Keratinocyte (primary cell): ENCODE measurements around the gene ANXA11. TPM values are rescaled to one million over a fixed set of nuclear protein-coding genes. Genes with fewer than 3 reads are reported as not detected.
A peak's percentile ranks its signal among the peaks of the same experiment; 100 is the strongest.

ENCODE experiments used
- DNase-seq: peaks from one replicate; pipeline ENCODE4 v3.0.0-alpha.2; 2011; ENCODE audit warnings: low read depth, missing footprints, low spot score
- FAIRE-seq: peaks from 2 replicates; lab custom pipeline; 2011; peaks lifted over from hg19 to GRCh38; lab: Jason Lieb, UNC
- H2AFZ ChIP-seq: 2 replicates; pipeline ENCODE4 v1.6.0; 2012; ENCODE audit warnings: low read length, control low read depth, inconsistent platforms; ENCODE audit not compliant: control insufficient read depth
- H3K27ac ChIP-seq: 2 replicates; pipeline ENCODE4 v1.5.1; 2011; ENCODE audit warnings: low read length; ENCODE audit not compliant: control insufficient read depth, insufficient read depth
- H3K27me3 ChIP-seq: 3 replicates; pipeline ENCODE4 v1.6.0; 2011; ENCODE audit warnings: low read length; ENCODE audit not compliant: control insufficient read depth, insufficient read depth; ENCODE audit errors: extremely low read depth
- H3K36me3 ChIP-seq, 2 experiments: 2 replicates in 1 of 2; 3 replicates in 1 of 2; pipeline ENCODE4 v1.5.1; 2011; ENCODE audit warnings: low read length in 2 of 2, mild to moderate bottlenecking in 1 of 2; ENCODE audit not compliant: control insufficient read depth in 2 of 2, insufficient read depth in 2 of 2; ENCODE audit errors: extremely low read depth in 1 of 2
- H3K4me1 ChIP-seq: 3 replicates; pipeline ENCODE4 v1.5.1; 2011; ENCODE audit warnings: low read length; ENCODE audit not compliant: control insufficient read depth, insufficient read depth; ENCODE audit errors: extremely low read depth
- H3K4me2 ChIP-seq: 3 replicates; pipeline ENCODE4 v1.6.0; 2011; ENCODE audit warnings: low read depth, low read length; ENCODE audit not compliant: control insufficient read depth, insufficient read depth; ENCODE audit errors: extremely low read depth
- H3K4me3 ChIP-seq, 3 experiments: fragments of 200-600 bp in 1 of 3; sonication (generic) in 1 of 3; 2 replicates in 2 of 3; 3 replicates in 1 of 3; pipeline ENCODE4 v1.5.1; 2011 to 2016; ENCODE audit warnings: low read length in 3 of 3, mild to moderate bottlenecking in 3 of 3, control low read depth in 2 of 3, inconsistent platforms in 1 of 3, low read depth in 1 of 3, mixed read lengths in 1 of 3, mixed run types in 1 of 3, moderate library complexity in 1 of 3; ENCODE audit not compliant: control insufficient read depth in 2 of 3, insufficient read depth in 2 of 3; ENCODE audit errors: extremely low read depth in 1 of 3
- H3K79me2 ChIP-seq: 2 replicates; pipeline ENCODE4 v1.6.0; 2012; ENCODE audit warnings: low read length; ENCODE audit not compliant: control insufficient read depth, insufficient read depth
- H3K9ac ChIP-seq: 3 replicates; pipeline ENCODE4 v1.6.0; 2011; ENCODE audit warnings: low read length; ENCODE audit not compliant: control insufficient read depth, insufficient read depth; ENCODE audit errors: extremely low read depth
- H3K9me1 ChIP-seq: 3 replicates; pipeline ENCODE4 v1.6.0; 2011; ENCODE audit warnings: low read length; ENCODE audit not compliant: control insufficient read depth, insufficient read depth; ENCODE audit errors: extremely low read depth
- H3K9me3 ChIP-seq: 2 replicates; pipeline ENCODE4 v1.5.1; 2012; ENCODE audit warnings: low read depth, low read length; ENCODE audit not compliant: control insufficient read depth
- H4K20me1 ChIP-seq: 3 replicates; pipeline ENCODE4 v1.6.0; 2011; ENCODE audit warnings: low read length; ENCODE audit not compliant: control insufficient read depth, insufficient read depth; ENCODE audit errors: extremely low read depth
- CTCF ChIP-seq, 3 experiments: IDR thresholded peaks in 1 of 3; conservative IDR thresholded peaks in 1 of 3; optimal IDR thresholded peaks in 1 of 3; 2 replicates in 2 of 3; 3 replicates in 1 of 3; pipeline versions ENCODE3 to v1.5.1; 2011; ENCODE audit warnings: low read length in 3 of 3, mild to moderate bottlenecking in 3 of 3, moderate library complexity in 2 of 3, control low read depth in 1 of 3, inconsistent platforms in 1 of 3; ENCODE audit not compliant: insufficient read depth in 2 of 3; ENCODE audit errors: extremely low read depth in 1 of 3
- EZH2 ChIP-seq: IDR thresholded peaks from one replicate; pipeline ENCODE4 v1.6.1; 2012; ENCODE audit warnings: inconsistent platforms, mild to moderate bottlenecking, low read length, moderate library complexity
- dilution Hi-C: fragments of 300-500 bp; cut with MboI; formaldehyde crosslinking; loops from one replicate; pipeline ENCODE4 v1.7.0; 2020; ENCODE audit warnings: low sequenced_read_pairs; ENCODE audit not compliant: extremely low pct_ligation_motif_present
- polyA plus RNA-seq, 5 experiments: library from polyadenylated mRNA; depleted of rRNA in 3 of 5; stranded (reverse) in 3 of 5; stranded (forward) in 1 of 5; unstranded in 1 of 5; fragments of >200 nt; gene quantifications; 1 replicate in 1 of 5; 2 replicates in 3 of 5; 3 replicates in 1 of 5; pipeline versions ENCODE4 v1.2.1 to v1.2.3, GENCODE V29; 2011 to 2012; ENCODE audit warnings: missing spikeins in 2 of 5, low read depth in 1 of 5, low replicate concordance in 1 of 5

Gene ANXA11
- polyA plus RNA-seq, 1 donor (not counting 4 experiments of a cell fraction or from before 2014, with no cell fraction given), result 97.9 TPM

- Histone ChIP-seq H3K9me1 (no peaks in the 10 kb centered on the region), H3K27me3 (no peaks in the 10 kb centered on the region), H3K9me3 (no peaks in the 10 kb centered on the region), H4K20me1 (no peaks in the 10 kb centered on the region), H3K79me2 (peaks cover 4% of the 10 kb centered on the region), H3K4me2 (no peak overlapping the region), H3K4me1 (peaks cover 22% of the 10 kb centered on the region), H3K4me3 (no peak overlapping the region), H3K36me3 (no peaks in the 10 kb centered on the region), H3K27ac (no peak overlapping the region), H2AFZ (no peak overlapping the region), H3K9ac (no peak overlapping the region)
- FAIRE-seq, result no peak
- DNase-seq, result no peak
- TF ChIP-seq CTCF (optimal IDR thresholded peaks at IDR 0.05 in 1 of 3, IDR thresholded peaks at IDR 0.05 in 1 of 3, conservative IDR thresholded peaks at IDR 0.05 in 1 of 3; ENCODE audit: extremely low read depth in 1 of 3, insufficient read depth in 2 of 3, low read length in 3 of 3) (no peak), EZH2 (no peak)
- dilution Hi-C loops, result no loop called here
Measured at GRCh38 chr10:80210259-80210658, 4.9 kb upstream of the ANXA11 start.

GRCh38 chr10:80207768-80208370, 2.5 kb upstream of the ANXA11 start:
- H3K9me1 ChIP-seq, result peaks cover 4% of the 10 kb centered on the region
- H3K4me3 ChIP-seq, result no peak overlapping the region
- TF ChIP-seq CTCF (optimal IDR thresholded peaks at IDR 0.05 in 1 of 3, IDR thresholded peaks at IDR 0.05 in 1 of 3, conservative IDR thresholded peaks at IDR 0.05 in 1 of 3; ENCODE audit: extremely low read depth in 1 of 3, insufficient read depth in 2 of 3, low read length in 3 of 3) (no peak), EZH2 (no peak)
- H3K27ac ChIP-seq, result peak overlapping the region; percentile 63
- H3K27me3 ChIP-seq, result no peaks in the 10 kb centered on the region
- peaks cover 34% of the 10 kb centered on the region for H3K4me1 ChIP-seq
- H3K9ac ChIP-seq, result no peak overlapping the region
- no peaks in the 10 kb centered on the region for H3K36me3 ChIP-seq
- H4K20me1 ChIP-seq, result peaks cover 11% of the 10 kb centered on the region
- H3K79me2 ChIP-seq, result peaks cover 26% of the 10 kb centered on the region
- H3K4me2 ChIP-seq, result peak overlapping the region; percentile 31
- no peak for DNase-seq
- H2AFZ ChIP-seq, result no peak overlapping the region
- H3K9me3 ChIP-seq, result no peaks in the 10 kb centered on the region
- no peak for FAIRE-seq
- dilution Hi-C loops, result no loop called here
